ENCODE data around the gene ILF3. TPM values are rescaled to one million over a fixed set of nuclear protein-coding genes. Genes with fewer than 3 reads are reported as not detected.

The ILF3 gene
- polyA plus RNA-seq, 3 donors from 2014 or later = 33.7 to 107 (median 52.2) TPM

- Mint-ChIP-seq H3K4me3 (peak overlapping the region in 1 of 5 donors; percentile 32), H3K4me1 (peaks cover 31 to 36% of the 10 kb centered on the region in 2 donors), H3K27me3 (ENCODE audit: low read depth in 3 of 3) (peaks cover 8 to 17% (median 10%) of the 10 kb centered on the region in 3 donors), H3K27ac (no peak overlapping the region), H3K36me3 (no peaks in the 10 kb centered on the region), H3K9me3 (no peaks in the 10 kb centered on the region)
- DNase-seq = peak; percentile 54 to 64 (median 60)
These were observed 45.6 kb downstream of the ILF3 start for GRCh38 chr19:10699650-10700335.

GRCh38 chr19:10701955-10702525, 47.9 kb downstream of the ILF3 start:
- no peaks in the 10 kb centered on the region for H3K36me3 Mint-ChIP-seq
- H3K4me1 Mint-ChIP-seq = peaks cover 12 to 15% of the 10 kb centered on the region in 2 donors
- H3K27me3 Mint-ChIP-seq (ENCODE audit: low read depth in 3 of 3) = peaks cover 2 to 4% (median 2%) of the 10 kb centered on the region in 3 donors

GRCh38 chr19:10706990-10707389, 52.8 kb downstream of the ILF3 start:
- Mint-ChIP-seq H3K36me3 (no peaks in the 10 kb centered on the region), H3K27ac (no peak overlapping the region), H3K4me3 (no peak overlapping the region), H3K9me3 (no peaks in the 10 kb centered on the region), H3K4me1 (peaks cover 4% of the 10 kb centered on the region in 2 donors), H3K27me3 (ENCODE audit: low read depth in 3 of 3) (no peaks in the 10 kb centered on the region)
- no peak for DNase-seq

More at GRCh38 chr19:10701955-10702525, 47.9 kb downstream of the ILF3 start:
- Mint-ChIP-seq H3K9me3 (no peaks in the 10 kb centered on the region), H3K27ac (peak overlapping the region in 5 of 6 donors; percentile 27 to 85 (median 80)), H3K4me3 (peak overlapping the region; percentile 90 to 98 (median 92))
- no peak for DNase-seq

- no peak for DNase-seq
- Mint-ChIP-seq H3K4me3 (no peak overlapping the region), H3K9me3 (no peaks in the 10 kb centered on the region), H3K27me3 (ENCODE audit: low read depth in 3 of 3) (no peaks in the 10 kb centered on the region), H3K36me3 (no peaks in the 10 kb centered on the region), H3K4me1 (no peaks in the 10 kb centered on the region), H3K27ac (no peak overlapping the region)
These were observed 53.3 kb downstream of the ILF3 start for GRCh38 chr19:10707440-10707839.

GRCh38 chr19:10708291-10708690, 54.1 kb downstream of the ILF3 start:
- Mint-ChIP-seq H3K36me3 (no peaks in the 10 kb centered on the region), H3K9me3 (no peaks in the 10 kb centered on the region), H3K4me3 (no peak overlapping the region), H3K4me1 (no peaks in the 10 kb centered on the region), H3K27me3 (ENCODE audit: low read depth in 3 of 3) (no peaks in the 10 kb centered on the region), H3K27ac (no peak overlapping the region)
- DNase-seq = no peak

- DNase-seq = no peak
- Mint-ChIP-seq H3K9me3 (no peaks in the 10 kb centered on the region), H3K27ac (no peak overlapping the region), H3K27me3 (ENCODE audit: low read depth in 3 of 3) (no peaks in the 10 kb centered on the region), H3K36me3 (no peaks in the 10 kb centered on the region), H3K4me1 (peaks cover 2 to 8% of the 10 kb centered on the region in 2 donors), H3K4me3 (no peak overlapping the region)
These were observed 57.9 kb downstream of the ILF3 start for GRCh38 chr19:10712045-10712444.

GRCh38 chr19:10712754-10713153, 58.6 kb downstream of the ILF3 start:
- peaks cover 6 to 11% of the 10 kb centered on the region in 2 donors for H3K4me1 Mint-ChIP-seq
- no peaks in the 10 kb centered on the region for H3K9me3 Mint-ChIP-seq
- H3K4me3 Mint-ChIP-seq = no peak overlapping the region
- H3K36me3 Mint-ChIP-seq = no peaks in the 10 kb centered on the region
- H3K27ac Mint-ChIP-seq = peak overlapping the region in 1 of 6 donors; percentile 37
- H3K27me3 Mint-ChIP-seq (ENCODE audit: low read depth in 3 of 3) = peaks cover 0 to 5% (median 3%) of the 10 kb centered on the region in 3 donors
- DNase-seq = no peak

- Mint-ChIP-seq H3K9me3 (no peaks in the 10 kb centered on the region), H3K27ac (peak overlapping the region in 3 of 6 donors; percentile 37 to 74 (median 64)), H3K4me1 (peaks cover 6 to 11% of the 10 kb centered on the region in 2 donors), H3K36me3 (no peaks in the 10 kb centered on the region), H3K4me3 (no peak overlapping the region), H3K27me3 (ENCODE audit: low read depth in 3 of 3) (peaks cover 0 to 6% (median 4%) of the 10 kb centered on the region in 3 donors)
- DNase-seq = peak in 2 of 3 donors; percentile 26 to 28
These were observed 59.2 kb downstream of the ILF3 start for GRCh38 chr19:10713317-10713716.

GRCh38 chr19:10717054-10717355, 62.9 kb downstream of the ILF3 start:
- H3K4me1 Mint-ChIP-seq = peaks cover 40 to 43% of the 10 kb centered on the region in 2 donors
- H3K27me3 Mint-ChIP-seq (ENCODE audit: low read depth in 3 of 3) = peaks cover 0 to 12% (median 5%) of the 10 kb centered on the region in 3 donors
- H3K9me3 Mint-ChIP-seq = no peaks in the 10 kb centered on the region
- DNase-seq = no peak
- peak overlapping the region; percentile 69 to 95 (median 90) for H3K27ac Mint-ChIP-seq
- no peaks in the 10 kb centered on the region for H3K36me3 Mint-ChIP-seq
- peak overlapping the region; percentile 78 to 99 (median 89) for H3K4me3 Mint-ChIP-seq

GRCh38 chr19:10717356-10718204, 63.4 kb downstream of the ILF3 start, which contains the start of gene DNM2:
Gene DNM2, plus strand, starts transcription at chr19:10718079. Its CDS starts 164 bp downstream, at chr19:10718243.
- Mint-ChIP-seq H3K9me3 (no peaks in the 10 kb centered on the region), H3K36me3 (no peaks in the 10 kb centered on the region), H3K4me1 (peaks cover 43 to 46% of the 10 kb centered on the region in 2 donors), H3K4me3 (peak within 1 kb of the TSS; percentile 96 to 99 (median 98)), H3K27ac (peak within 1 kb of the TSS; percentile 90 to 97 (median 95)), H3K27me3 (ENCODE audit: low read depth in 3 of 3) (peaks cover 0 to 12% (median 5%) of the 10 kb centered on the region in 3 donors)
- DNase-seq = peak; percentile 99

- no peaks in the 10 kb centered on the region for H3K36me3 Mint-ChIP-seq
- H3K4me3 Mint-ChIP-seq = peak overlapping the region; percentile 96 to 99 (median 98)
- DNase-seq = peak; percentile 54 to 66 (median 54)
- H3K27me3 Mint-ChIP-seq (ENCODE audit: low read depth in 3 of 3) = peaks cover 0 to 12% (median 5%) of the 10 kb centered on the region in 3 donors
- peak overlapping the region; percentile 90 to 97 (median 95) for H3K27ac Mint-ChIP-seq
- H3K9me3 Mint-ChIP-seq = no peaks in the 10 kb centered on the region
- peaks cover 48% of the 10 kb centered on the region in 2 donors for H3K4me1 Mint-ChIP-seq
These were observed 64.4 kb downstream of the ILF3 start for GRCh38 chr19:10718205-10719196.

GRCh38 chr19:10719466-10719961, 65.4 kb downstream of the ILF3 start:
- H3K27ac Mint-ChIP-seq = peak overlapping the region; percentile 90 to 97 (median 95)
- H3K4me1 Mint-ChIP-seq = peaks cover 54 to 58% of the 10 kb centered on the region in 2 donors
- H3K27me3 Mint-ChIP-seq (ENCODE audit: low read depth in 3 of 3) = peaks cover 2 to 12% (median 5%) of the 10 kb centered on the region in 3 donors
- no peaks in the 10 kb centered on the region for H3K36me3 Mint-ChIP-seq
- peak overlapping the region; percentile 96 to 99 (median 98) for H3K4me3 Mint-ChIP-seq
- DNase-seq = no peak
- H3K9me3 Mint-ChIP-seq = no peaks in the 10 kb centered on the region

Measured in immature natural killer cell (primary cell).